RPMI8226 (cell line): ENCODE measurements around the gene MED13.
"Not testable (repeated sequence)": the region's sequence is repeated elsewhere in the genome, so short reads cannot be mapped to it uniquely, and the experiment has no call there.

Experiments
- DNase-seq: peaks from one replicate; pipeline ENCODE4 v3.0.0-alpha.2; 2015

Gene MED13

DNA sequence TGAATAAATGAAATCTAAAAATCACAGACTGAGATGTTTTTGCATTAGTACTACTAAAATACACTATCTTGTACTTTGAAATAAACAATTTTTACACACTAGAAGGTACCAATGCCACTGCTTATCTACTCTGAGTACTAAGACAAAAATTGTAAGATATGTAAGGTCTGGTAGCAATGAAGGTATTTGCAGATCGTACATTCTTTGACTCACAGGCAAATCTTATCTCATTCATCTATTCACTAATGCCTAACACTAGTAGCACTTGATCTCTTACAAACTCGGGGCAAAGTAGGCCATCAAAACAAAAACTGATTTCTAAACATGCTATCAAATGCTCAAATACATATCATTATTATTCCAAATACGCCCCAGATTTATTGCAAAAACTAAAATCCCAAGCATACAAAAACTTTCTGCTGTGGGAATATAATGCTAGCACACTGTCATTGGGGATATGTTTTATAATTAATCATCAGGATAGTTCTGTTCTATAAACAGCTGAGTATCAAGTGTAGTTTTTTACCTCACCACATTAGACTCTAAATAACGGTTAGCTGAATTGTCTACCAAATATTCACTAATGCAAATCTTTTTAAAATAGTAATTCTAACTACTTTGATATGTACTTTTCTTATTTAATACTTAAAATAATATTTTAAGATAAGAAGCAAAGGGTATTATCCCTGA is 68.0 kb downstream of the MED13 start:
- no peak for DNase-seq

DNA sequence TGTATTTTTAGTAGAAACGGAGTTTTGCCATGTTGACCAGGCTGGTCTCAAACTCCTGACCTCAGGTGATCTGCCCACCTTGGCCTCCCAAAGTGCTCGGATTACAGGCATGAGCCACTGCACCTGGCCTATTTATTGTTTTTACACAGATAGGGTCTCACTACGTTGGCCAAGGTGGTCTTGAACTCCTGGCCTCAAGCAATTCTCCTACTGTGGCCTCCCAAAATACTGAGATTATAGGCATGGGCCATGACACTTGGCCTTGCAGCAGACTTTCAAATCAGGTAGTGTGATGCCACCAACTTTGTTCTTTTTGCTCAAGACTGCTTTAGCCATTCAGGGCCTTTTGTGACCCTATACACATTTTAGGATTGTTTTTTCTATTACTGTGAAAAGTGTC is 75.6 kb downstream of the MED13 start:
- DNase-seq = no peak

DNA sequence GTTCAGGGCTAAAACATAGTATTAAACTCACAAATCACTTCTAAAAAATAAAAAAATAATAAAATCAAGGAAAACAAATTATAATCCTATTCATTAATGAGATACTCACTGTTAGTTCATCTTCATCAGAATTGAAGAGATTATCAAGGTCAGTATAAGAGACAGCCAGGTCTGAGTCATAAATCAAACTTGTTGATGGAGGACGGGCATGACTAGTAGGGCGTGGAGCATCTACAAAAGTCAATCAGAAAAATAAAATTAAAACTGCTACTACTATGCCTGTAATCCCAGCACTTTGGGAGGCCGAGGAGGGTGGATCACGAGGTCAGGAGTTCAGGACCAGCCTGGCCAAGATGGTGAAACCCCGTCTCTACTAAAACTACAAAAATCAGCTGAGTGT is 78.2 kb downstream of the MED13 start:
- DNase-seq = no peak

DNA sequence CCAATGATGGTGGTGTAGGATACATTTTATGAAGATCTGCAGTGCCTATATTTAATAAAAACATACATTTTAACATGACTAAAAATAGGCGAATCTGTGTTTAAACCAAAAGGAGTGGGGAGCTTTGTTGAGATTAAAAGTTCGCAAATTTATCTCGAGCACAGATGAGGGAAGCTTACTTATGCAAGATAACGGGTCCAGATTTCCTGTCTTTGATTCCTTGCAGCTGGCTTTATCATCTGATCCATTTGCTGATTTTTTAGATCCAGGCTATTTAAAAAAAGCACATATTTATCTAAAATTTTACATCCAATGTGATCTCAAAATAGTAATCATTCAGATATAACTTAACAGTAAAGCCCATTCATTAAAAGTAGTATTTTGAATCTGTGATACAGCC is 80.3 kb downstream of the MED13 start:
- DNase-seq = no peak

DNA sequence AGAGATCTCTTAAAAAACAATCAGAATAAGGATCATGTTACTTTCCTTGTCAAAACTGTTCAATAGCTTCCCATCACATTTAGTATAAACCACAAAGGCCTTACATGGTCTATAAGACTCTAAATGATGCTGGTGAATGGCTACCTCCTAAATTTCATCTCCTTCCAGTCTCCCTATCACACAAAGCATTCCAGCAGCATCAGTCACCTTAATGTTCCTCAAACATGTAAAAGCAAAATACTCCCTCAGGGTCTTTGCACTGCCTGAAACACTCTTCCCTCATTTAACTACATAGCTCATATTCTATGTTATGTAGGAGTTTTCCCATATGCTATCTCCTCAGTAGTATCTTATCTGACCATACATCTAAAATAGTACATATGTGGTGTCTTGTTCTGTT is 83.8 kb downstream of the MED13 start:
- DNase-seq = no peak

DNA sequence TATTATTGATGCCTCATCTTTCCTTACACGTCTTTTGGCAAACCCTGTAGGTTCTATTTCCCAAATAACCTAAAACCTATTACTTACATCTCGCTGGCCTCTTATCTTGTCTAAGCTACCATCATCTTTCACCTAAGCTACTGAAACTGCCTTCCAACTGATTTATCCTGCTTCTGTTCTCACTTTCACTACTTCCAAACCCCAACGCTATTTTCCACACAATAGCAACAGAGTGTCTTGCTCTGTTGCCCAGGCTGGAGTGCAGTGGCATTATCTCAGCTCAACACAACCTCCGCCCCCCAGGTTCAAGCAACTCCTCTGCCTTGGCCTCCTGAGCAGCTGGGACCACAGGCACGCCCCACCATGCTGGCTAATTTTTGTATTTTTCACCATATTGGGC is 84.5 kb downstream of the MED13 start:
- DNase-seq = no peak

DNA sequence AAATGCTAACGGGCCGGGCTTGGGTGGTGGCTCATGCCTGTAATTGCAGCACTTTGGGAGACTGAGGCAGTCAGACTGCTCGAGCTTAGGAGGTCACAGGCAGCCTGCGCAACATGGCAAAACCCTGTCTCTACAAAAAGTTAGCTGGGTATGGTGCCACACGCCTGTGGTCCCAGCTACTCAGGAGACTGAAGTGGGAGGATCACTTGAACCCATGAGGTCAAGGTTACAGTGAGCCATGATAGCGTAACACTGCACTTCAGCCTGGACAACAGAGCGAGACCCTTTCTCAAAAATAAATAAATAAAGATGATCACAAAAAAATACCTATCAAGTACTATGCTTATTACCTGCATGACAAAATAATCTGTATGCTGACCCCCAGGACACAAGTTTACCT is 91.0 kb downstream of the MED13 start:
- DNase-seq = no peak

DNA sequence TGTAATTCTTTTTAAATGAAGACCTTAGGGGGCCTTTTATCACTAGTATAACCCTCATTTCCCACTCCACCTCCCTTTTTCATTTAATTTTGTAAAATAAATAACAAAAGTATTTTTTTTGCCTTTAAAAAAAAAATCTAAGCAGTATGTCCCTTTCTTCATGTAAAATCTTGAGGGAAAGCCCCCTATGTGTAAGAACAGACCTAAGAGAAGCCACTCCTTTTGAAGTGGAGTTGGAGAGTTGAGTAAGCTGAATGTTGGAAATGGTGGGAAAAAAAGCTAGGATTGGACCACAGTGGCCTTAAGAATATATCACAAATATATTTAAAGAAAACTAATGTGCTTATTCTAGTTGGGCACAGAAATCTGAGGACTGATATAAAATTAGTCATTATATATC is 92.8 kb downstream of the MED13 start:
- no peak for DNase-seq

DNA sequence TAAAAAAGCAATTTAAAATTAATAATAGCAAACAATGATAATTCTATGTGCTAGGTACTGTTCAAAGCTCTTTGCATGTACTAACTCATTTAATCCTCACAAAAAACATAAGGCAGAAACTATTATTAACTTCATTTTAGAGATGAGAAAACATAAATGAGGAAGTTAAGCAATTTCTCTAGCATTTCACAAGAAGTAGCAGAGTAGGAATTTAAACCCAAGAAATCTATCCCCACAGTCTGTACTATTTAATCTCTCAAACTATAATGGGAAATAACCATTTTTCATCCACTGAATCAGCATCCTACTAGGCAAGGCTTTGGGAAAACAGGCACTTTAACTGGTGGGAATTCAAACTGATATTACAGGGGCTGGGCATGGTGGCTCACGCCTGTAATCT is 95.0 kb downstream of the MED13 start:
- DNase-seq = no peak

DNA sequence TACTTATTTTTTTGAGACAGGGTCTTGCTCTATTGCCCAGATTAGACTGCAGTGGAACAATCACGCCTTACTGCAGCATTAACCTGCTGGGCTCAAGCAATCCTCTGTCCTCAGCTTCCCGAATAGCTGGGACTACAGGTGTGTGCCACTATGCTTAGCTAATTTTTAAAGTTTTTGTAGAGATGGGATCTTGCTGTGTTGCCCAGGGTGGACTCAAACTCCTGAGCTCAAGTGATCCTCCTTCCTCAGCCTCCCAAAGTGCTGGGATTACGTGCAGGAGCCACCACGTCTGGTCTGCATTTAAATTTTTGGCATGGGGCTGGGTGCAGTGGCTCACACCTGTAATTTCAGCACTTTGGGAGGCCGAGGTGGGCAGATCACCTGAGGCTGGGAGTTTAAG is 96.3 kb downstream of the MED13 start:
- DNase-seq = no peak

DNA sequence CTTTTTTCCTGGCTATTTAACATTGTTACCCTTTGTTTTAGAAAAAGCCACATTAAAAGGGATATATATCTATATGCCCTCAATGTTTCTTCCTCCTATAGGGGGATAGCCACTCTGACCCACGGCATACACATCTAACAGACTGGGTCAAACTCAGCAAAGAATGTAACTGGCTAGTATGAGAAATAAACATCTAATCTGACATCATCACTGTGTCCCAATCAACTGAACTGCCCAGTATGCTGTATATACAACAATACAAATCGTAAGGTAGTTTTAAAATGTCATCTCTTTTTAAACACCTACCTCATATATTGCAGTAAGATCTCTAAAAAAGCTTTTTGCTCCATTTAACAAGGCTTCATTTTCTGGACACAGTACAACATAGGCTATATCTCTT is 97.3 kb downstream of the MED13 start:
- DNase-seq = no peak

DNA sequence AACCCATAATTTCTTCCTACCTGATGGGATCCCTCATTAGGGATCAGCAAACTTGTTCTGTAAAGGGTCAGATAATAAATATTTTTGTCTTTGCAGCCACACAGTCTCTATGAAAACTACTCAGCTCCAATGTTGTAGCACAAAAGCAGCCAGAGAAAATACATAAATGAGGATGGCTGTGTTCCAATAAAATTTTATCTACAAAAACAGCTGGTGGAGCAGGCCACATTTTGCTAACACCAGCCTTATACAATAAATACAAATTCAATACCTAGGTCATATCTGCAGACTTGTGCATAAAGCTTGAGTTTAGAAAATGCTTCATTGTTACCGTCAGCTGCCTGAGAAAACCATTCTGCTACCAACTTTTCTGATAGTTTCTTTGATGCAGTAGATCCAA is 98.9 kb downstream of the MED13 start:
- no peak for DNase-seq

DNA sequence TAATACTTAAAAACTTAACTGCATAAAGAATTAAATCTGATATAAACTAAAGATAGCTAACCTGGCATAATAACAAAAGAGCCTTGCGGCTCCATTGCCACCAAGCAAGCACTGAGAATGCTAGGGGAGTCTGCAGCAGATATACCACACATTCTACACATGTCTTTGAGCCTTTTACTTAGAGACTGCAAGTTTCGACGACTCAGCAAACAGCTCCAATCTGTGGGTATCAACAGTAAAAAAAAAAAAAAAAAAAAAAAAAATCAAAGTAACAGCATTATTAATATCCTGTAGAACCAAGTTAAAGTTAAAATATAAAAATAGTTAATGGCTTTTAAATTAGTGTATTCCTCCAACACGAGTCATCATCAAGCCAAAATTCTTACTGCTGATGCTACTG is 109.5 kb downstream of the MED13 start:
- DNase-seq = no peak

DNA sequence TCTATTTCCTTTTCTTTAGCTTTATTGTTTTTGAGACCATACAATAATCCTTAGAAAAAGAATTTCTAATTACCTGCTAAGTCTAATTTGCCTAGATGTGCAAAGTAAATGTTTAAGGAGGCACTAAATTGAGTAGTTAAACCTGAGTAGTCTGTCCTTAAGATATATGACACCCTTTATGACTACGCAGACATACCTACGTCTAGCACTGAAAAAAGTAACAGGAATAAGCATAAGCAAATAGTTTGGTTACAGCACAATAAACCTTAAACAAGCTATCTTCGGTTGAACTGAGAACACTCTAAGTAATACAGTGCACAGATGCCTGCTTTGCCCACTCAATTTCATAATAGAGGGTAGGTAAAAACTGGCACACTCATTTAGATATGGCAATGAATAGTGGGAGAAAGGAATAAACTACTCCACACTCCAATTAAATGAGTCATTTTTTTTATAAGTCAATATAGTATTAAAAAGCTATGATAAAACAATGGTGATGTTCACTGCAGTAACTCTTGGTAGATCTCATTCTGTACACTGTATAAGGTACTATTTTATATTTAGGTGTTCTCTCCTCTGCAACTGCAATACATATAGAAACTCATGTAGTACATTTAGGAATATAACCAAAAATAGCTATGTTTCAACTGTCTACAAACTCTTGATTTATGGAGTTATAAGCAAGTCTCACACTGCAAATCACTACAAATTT is 117.6 kb downstream of the MED13 start:
- DNase-seq = no peak

DNA sequence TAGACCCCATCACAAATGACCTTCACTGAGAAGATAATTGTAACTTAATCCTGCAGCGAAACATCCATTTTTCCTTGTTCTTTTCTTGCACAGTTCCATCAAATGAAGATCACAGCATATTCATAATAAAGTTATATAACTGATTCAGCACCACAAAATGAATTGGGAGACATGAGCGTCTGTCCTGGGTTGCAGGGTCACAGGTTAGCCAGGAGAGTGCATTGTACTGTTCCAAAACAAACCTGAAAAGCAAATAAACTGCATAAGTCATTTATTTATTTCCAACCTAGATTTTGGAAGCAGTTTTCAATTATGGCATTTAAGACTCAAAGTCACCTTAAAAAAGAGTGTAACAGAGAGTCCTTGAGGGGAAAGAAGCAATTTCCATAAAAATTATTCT is 118.7 kb downstream of the MED13 start:
- no peak for DNase-seq

DNA sequence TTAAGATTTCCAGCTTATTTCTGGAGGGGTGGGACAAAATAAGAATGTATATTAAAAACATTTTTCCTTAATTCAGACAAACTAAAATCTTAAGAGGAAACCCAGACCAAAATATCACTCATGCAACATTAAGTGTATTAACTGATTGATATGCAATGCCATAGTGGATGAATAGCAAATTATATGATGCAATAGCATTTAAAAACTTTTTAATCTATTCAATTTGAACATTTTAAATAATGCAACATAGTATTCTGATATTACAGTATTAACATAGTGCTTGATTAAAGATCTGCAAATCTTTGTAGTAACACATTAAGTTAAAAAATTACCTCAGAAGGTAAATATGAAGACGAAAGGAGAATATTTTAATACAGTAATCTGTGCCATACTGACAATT is 122.0 kb downstream of the MED13 start:
- no peak for DNase-seq

DNA sequence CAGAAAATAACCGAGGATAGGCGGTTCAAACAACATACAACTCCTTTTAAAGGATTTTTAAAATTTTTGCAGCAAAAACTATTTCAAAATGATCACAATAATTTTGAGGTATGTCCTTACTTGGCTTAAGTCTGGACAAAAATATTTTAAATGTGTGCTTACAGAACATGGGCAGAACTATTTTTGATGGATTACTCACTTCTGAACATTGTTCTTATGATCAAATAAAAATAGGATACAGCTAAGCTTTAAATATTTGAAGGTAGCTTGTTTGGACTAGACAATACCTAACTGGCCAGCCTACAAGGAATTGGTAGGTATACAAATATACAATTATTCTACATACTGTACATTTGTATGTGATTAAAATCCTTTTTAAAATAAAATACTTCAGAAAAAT is 123.0 kb downstream of the MED13 start:
- no peak for DNase-seq

DNA sequence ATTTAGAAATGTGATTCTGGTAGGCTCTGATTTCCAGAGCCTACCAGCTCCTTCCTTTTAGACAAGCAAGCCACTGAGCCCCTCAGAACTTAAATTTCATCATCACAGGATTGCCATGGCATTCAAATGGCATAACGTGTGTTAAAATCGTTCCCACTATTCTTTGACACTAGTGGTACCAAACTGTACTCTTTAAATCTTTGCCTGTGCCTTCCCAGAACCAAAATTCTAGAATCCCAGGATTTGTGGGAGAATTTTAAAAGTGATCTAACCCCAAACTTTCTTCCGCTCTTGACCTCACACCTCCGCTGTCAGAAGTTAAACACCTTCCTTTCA is 137.0 kb downstream of the MED13 start:
- DNase-seq = no peak

DNA sequence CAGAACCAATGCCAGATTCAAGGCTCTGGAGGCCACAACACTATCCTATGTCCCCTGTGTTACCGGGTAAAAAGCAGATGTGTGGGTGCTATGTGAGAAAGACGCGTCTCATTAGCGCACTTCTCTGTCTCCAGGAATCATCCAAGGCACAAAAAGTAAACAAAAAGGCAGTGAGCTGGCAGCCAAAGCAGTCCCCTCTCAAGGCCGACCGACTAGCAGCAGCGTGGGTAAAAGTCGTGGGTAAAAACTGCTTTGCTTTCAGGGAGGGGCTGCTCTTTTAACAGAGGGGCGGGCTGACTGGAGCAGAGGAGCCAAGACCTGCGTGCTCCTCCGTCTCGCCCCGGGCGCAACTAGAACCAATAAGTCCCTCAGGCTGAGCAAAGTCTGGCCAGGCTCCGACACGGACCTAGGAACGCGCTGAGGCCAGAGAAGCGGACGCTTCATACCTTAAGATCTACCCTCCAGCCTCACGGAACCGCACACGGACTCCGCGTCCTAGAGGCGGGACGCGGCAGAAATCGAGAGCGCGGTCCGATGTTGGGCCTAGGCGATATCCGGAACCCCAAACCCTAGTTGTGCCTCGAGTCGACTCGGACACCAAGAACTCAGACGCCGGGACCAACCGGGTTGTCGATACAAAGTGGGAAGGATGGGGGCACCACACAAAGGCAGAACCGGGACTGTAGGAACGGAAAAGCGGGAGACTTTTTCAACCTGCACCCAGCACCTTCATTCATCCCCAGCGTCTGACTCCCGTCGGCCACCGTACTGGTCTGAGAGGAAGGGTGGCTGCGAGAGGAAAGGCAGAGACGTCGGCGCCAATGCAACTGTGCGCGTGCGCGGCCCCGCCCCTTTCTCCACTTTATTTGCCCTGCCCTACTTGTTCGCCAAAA is 137.6 kb downstream of the MED13 start, which contains the start of gene INTS2:
TSS of gene INTS2 (minus strand) at position 775 of the 893 bp plus-strand sequence. CDS start 1,338 bp downstream, outside the sequence.
- DNase-seq = peak; percentile 97

DNA sequence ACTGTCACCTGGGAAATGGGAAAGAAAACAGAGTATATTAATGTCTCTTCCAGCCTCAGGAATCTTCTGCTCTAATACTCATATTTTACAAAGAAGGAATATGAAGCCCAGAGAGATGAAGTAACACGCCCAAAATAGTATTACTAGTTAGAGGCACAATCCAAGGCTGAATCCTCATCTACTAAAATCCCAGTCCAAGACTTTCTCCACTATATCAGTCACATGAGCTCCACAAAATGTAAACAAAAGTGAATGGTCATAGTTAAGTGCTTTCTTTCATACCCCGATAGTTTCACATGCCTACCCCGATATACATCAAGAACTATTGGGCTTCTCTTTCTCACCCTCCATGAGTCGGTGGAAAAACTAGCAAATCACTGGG is 138.3 kb downstream of the MED13 start:
- DNase-seq = no peak

DNA sequence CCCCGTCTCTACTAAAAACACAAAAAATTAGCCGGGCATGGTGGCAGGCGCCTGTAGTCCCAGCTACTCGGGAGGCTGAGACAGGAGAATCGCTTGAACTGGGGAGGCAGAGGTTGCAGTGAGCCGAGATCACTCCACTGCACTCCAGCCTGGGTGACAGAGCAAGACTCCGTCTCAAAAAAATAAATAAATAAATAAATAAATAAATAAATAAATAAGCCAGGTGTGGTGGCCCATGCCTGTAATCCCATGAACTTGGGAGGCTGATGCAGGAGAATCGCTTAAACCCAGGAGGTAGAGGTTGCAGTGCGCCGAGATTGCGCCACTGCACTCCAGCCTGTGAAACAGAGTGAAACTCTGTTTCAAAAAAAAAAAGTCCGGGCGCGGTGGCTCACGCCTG is 149.9 kb downstream of the MED13 start:
- not testable (repeated sequence) for DNase-seq

DNA sequence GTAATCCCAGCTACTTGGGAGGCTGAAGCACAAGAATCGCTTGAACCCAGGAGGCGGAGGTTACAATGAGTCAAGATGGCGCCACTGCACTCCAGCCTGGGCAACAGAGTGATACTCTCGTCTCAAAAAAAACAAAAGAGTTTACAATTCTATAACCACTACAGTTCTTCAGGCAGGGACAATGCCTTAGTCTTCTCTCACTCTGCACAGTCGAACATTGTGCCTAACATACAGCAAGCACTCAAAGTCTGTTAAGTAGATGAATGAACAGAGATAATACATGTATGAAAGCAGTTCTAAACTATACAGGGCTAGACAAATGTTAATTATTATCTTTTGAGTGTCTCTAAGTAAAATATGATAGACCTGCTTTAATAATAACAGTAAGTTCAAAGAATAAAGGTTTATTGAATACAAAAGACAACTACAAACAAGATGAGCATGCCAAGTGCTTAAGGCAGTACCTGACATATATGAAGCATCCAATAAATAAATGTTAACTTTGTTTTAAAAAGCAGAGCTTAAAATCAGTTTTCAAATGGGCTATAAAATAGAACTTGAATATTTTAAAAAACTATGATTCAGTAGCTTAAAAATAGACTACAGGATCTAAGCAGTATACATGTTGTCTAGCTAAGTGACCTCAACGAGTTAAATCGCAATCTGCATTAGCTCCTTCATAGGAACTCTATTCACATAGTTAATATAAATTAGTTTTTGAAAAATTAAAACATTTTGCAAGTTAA is 156.6 kb downstream of the MED13 start:
- DNase-seq = no peak

DNA sequence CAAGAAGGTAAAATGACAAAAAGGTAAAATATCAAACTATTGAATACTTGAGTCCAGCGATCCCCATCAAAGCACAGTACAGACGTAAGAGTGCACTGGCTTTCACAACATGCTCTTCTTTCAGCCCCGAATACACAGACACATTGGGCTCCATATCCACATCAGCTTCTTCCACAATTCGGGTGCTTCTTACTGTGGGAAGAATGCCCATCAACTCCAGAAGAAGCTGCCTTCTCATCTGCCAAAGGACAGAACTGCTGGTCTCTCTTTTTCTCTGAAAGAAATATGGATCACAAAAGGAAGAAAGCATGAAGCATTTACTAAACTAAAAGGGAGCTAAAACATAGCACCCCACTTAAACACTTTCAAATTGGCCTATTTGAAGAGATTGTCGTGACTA is 157.7 kb downstream of the MED13 start:
- DNase-seq = no peak
